Endodermal cell (in vitro differentiated cells): ENCODE measurements around the gene METTL9. TPM values are rescaled to one million over a fixed set of nuclear protein-coding genes. Genes with fewer than 3 reads are reported as not detected.

Experiments used
- DNase-seq: peaks from one replicate; pipeline ENCODE4 v3.0.0-alpha.2; 2017
- H3K27ac ChIP-seq: 2 replicates; pipeline ENCODE4 v1.5.1; 2013; ENCODE audit warnings: mild to moderate bottlenecking, low read depth, low read length, moderate library complexity
- H3K27me3 ChIP-seq: 2 replicates; pipeline ENCODE4 v1.6.1; 2013; ENCODE audit warnings: mild to moderate bottlenecking, low read length, moderate library complexity; ENCODE audit not compliant: insufficient read depth, control insufficient read depth, poor library complexity, severe bottlenecking
- H3K36me3 ChIP-seq: 2 replicates; pipeline ENCODE4 v1.7.0; 2013; ENCODE audit warnings: mild to moderate bottlenecking, low read length, moderate library complexity; ENCODE audit not compliant: control insufficient read depth, insufficient read depth
- H3K4me1 ChIP-seq: one replicate; pipeline ENCODE4 v1.7.0; 2013; ENCODE audit warnings: low read length; ENCODE audit not compliant: control insufficient read depth, insufficient read depth
- H3K4me3 ChIP-seq: 2 replicates; pipeline ENCODE4 v1.5.1; 2013; ENCODE audit warnings: mild to moderate bottlenecking, low read length, moderate library complexity
- H3K9ac ChIP-seq: 2 replicates; pipeline ENCODE4 v1.6.1; 2013; ENCODE audit warnings: mild to moderate bottlenecking, low read length, moderate library complexity; ENCODE audit not compliant: poor library complexity, severe bottlenecking; ENCODE audit errors: extremely low read depth
- H3K9me3 ChIP-seq: 2 replicates; pipeline ENCODE4 v1.6.1; 2013; ENCODE audit warnings: mild to moderate bottlenecking, low read length, moderate library complexity; ENCODE audit not compliant: control insufficient read depth
- H3K27ac Mint-ChIP-seq: 2 replicates; pipeline ENCODE4 v1.8.0; 2020; ENCODE audit warnings: mixed read lengths
- H3K27me3 Mint-ChIP-seq: 2 replicates; pipeline ENCODE4 v1.8.0; 2021; ENCODE audit warnings: mild to moderate bottlenecking, mixed read lengths; ENCODE audit not compliant: insufficient read depth
- H3K36me3 Mint-ChIP-seq: 2 replicates; pipeline ENCODE4 v1.8.0; 2020; ENCODE audit warnings: low read depth, mixed read lengths
- H3K4me1 Mint-ChIP-seq: 2 replicates; pipeline ENCODE4 v1.8.0; 2020; ENCODE audit warnings: mixed read lengths
- H3K4me3 Mint-ChIP-seq: 2 replicates; pipeline ENCODE4 v1.8.0; 2020; ENCODE audit warnings: mild to moderate bottlenecking, moderate library complexity, mixed read lengths
- H3K9me3 Mint-ChIP-seq: 2 replicates; pipeline ENCODE4 v1.8.0; 2020; ENCODE audit warnings: mild to moderate bottlenecking, mixed read lengths
- CTCF ChIP-seq: fragments of 200-600 bp; sonication (generic); conservative IDR thresholded peaks from 2 replicates; pipeline ENCODE4 v1.5.0; 2021; ENCODE audit warnings: antibody characterized with exemption, mild to moderate bottlenecking
- WGBS, 2 experiments: methylation state at CpG; one replicate each; pipeline versions ENCODE4 v1.1.5 to v1.1.7; 2013; ENCODE audit warnings: missing lambda C conversion rate in 2 of 2, mixed read lengths in 1 of 2; ENCODE audit not compliant: insufficient coverage in 1 of 2, insufficient read length in 1 of 2; 5-methylcytosine and 5-hydroxymethylcytosine counted together
- total RNA-seq, 2 donors: library from RNA; stranded (reverse); fragmentation: NEBNext Ultra II Directional in 1 of 2; extraction: Animal tissue kit (Norgen Biotek cat#: 25700) in 1 of 2; gene quantifications; 2 replicates in 1 of 2; 3 replicates in 1 of 2; pipeline ENCODE4 v1.2.1, GENCODE V29; 2021

METTL9 gene
- total RNA-seq, 2 donors from 2014 or later = 145 to 149 TPM

GRCh38 chr16:21613781-21614180 lies 14.4 kb downstream of the METTL9 start:
- peaks cover 58% of the 10 kb centered on the region for H3K4me1 Mint-ChIP-seq
- DNase-seq = no peak
- no peak overlapping the region for H3K4me3 Mint-ChIP-seq
- TF ChIP-seq CTCF = no peak
- no peak overlapping the region for H3K4me3 ChIP-seq
- H3K27ac ChIP-seq = no peak overlapping the region
- peaks cover 21% of the 10 kb centered on the region for H3K4me1 ChIP-seq
- no peaks in the 10 kb centered on the region for H3K27me3 ChIP-seq
- no peak overlapping the region for H3K9ac ChIP-seq
- peaks cover 19% of the 10 kb centered on the region for H3K36me3 ChIP-seq
- peaks cover 3% of the 10 kb centered on the region for H3K27me3 Mint-ChIP-seq
- no peaks in the 10 kb centered on the region for H3K9me3 ChIP-seq
- no peak overlapping the region for H3K27ac Mint-ChIP-seq
- peaks cover 49% of the 10 kb centered on the region for H3K36me3 Mint-ChIP-seq
- 100% methylated on average over 1 to 2 of the region's 2 CpGs for WGBS, 2 experiments
- no peaks in the 10 kb centered on the region for H3K9me3 Mint-ChIP-seq

GRCh38 chr16:21614896-21615295 lies 15.5 kb downstream of the METTL9 start:
- peak; percentile 67 for TF ChIP-seq CTCF
- H3K36me3 Mint-ChIP-seq = peaks cover 53% of the 10 kb centered on the region
- no peak overlapping the region for H3K27ac ChIP-seq
- no peak overlapping the region for H3K9ac ChIP-seq
- no peaks in the 10 kb centered on the region for H3K27me3 ChIP-seq
- H3K4me1 ChIP-seq = peaks cover 16% of the 10 kb centered on the region
- H3K4me3 Mint-ChIP-seq = no peak overlapping the region
- no peak overlapping the region for H3K27ac Mint-ChIP-seq
- peaks cover 18% of the 10 kb centered on the region for H3K36me3 ChIP-seq
- no peaks in the 10 kb centered on the region for H3K9me3 ChIP-seq
- peaks cover 56% of the 10 kb centered on the region for H3K4me1 Mint-ChIP-seq
- H3K27me3 Mint-ChIP-seq = peaks cover 3% of the 10 kb centered on the region
- WGBS, 2 experiments = 90 to 95% methylated on average over 2 to 3 of the region's 3 CpGs
- no peak for DNase-seq
- H3K4me3 ChIP-seq = no peak overlapping the region
- H3K9me3 Mint-ChIP-seq = no peaks in the 10 kb centered on the region

- Histone ChIP-seq H3K27me3 (no peaks in the 10 kb centered on the region), H3K9me3 (no peaks in the 10 kb centered on the region), H3K36me3 (peaks cover 16% of the 10 kb centered on the region), H3K4me1 (peaks cover 13% of the 10 kb centered on the region), H3K27ac (no peak overlapping the region), H3K4me3 (no peak overlapping the region), H3K9ac (no peak overlapping the region)
- Mint-ChIP-seq H3K27ac (no peak overlapping the region), H3K36me3 (peaks cover 53% of the 10 kb centered on the region), H3K27me3 (no peaks in the 10 kb centered on the region), H3K9me3 (no peaks in the 10 kb centered on the region), H3K4me1 (peaks cover 39% of the 10 kb centered on the region), H3K4me3 (no peak overlapping the region)
- TF ChIP-seq CTCF = no peak
- WGBS, 2 experiments = 94 to 97% methylated on average over 2 to 3 of the region's 3 CpGs
- DNase-seq = no peak
Measured at GRCh38 chr16:21617607-21618006, 18.2 kb downstream of the METTL9 start.
